WTC11 (cell line): Measurements from ENCODE around the gene EIF3K. TPM values are rescaled to one million over a fixed set of nuclear protein-coding genes. Genes with fewer than 3 reads are reported as not detected.

Source experiments
- ATAC-seq: fragments of 200-7000 bp; cut with Tn5 transposase; 2 replicates; pipeline ENCODE4 v1.10.0; 2021; ENCODE audit warnings: mild to moderate bottlenecking, moderate library complexity
- CTCF ChIA-PET: fragments of 300-600 bp; sonication (Branson Sonifier 250); formaldehyde crosslinking; loops from one replicate; lab custom pipeline; 2021; ENCODE audit warnings: antibody characterized with exemption; lab: Charles Lee
- POLR2A ChIA-PET: fragments of 350-600 bp; sonication (Branson Sonifier 250); formaldehyde crosslinking; loops from one replicate; lab custom pipeline; 2021; ENCODE audit warnings: antibody characterized with exemption; lab: Charles Lee
- DNase-seq: peaks from one replicate; pipeline ENCODE4 v3.0.0; 2021; ENCODE audit warnings: low spot score
- H3K27ac Mint-ChIP-seq: 2 replicates; pipeline ENCODE4 v1.8.0; 2021; ENCODE audit warnings: mixed read lengths
- H3K27me3 Mint-ChIP-seq: 2 replicates; pipeline ENCODE4 v1.8.0; 2021; ENCODE audit warnings: low read depth, mild to moderate bottlenecking, moderate library complexity, mixed read lengths
- H3K36me3 Mint-ChIP-seq: 2 replicates; pipeline ENCODE4 v1.8.0; 2021; ENCODE audit warnings: mixed read lengths
- H3K4me1 Mint-ChIP-seq: 2 replicates; pipeline ENCODE4 v1.8.0; 2022; ENCODE audit warnings: mixed read lengths
- H3K4me3 Mint-ChIP-seq: 2 replicates; pipeline ENCODE4 v1.8.0; 2021; ENCODE audit warnings: mild to moderate bottlenecking, moderate library complexity, mixed read lengths
- H3K9me3 Mint-ChIP-seq: 2 replicates; pipeline ENCODE4 v1.8.0; 2021; ENCODE audit warnings: mixed read lengths
- GTF2I ChIP-seq: fragments of 250-450 bp; sonication (Bioruptor Pico); conservative IDR thresholded peaks from 2 replicates; pipeline ENCODE4 v1.4.0; 2021; ENCODE audit warnings: mild to moderate bottlenecking
- IRF2 ChIP-seq: sonication (generic); formaldehyde crosslinking; IDR thresholded peaks from 2 replicates; pipeline ENCODE4 v1.8.0; 2022; ENCODE audit warnings: low read depth, missing genetic modification reagents, borderline replicate concordance
- KAT7 ChIP-seq: sonication (generic); formaldehyde crosslinking; IDR thresholded peaks from 2 replicates; pipeline ENCODE4 v1.8.1; 2023; ENCODE audit warnings: missing genetic modification reagents, mild to moderate bottlenecking, borderline replicate concordance
- NFYB ChIP-seq: sonication (generic); formaldehyde crosslinking; conservative IDR thresholded peaks from 2 replicates; pipeline ENCODE4 v1.8.0; 2022; ENCODE audit warnings: low read depth, missing genetic modification reagents
- NR2C2 ChIP-seq: sonication (generic); formaldehyde crosslinking; IDR thresholded peaks from 2 replicates; pipeline ENCODE4 v1.8.0; 2022; ENCODE audit warnings: mild to moderate bottlenecking, missing genetic modification reagents
- NR3C1 ChIP-seq: sonication (generic); formaldehyde crosslinking; conservative IDR thresholded peaks from 2 replicates; pipeline ENCODE4 v1.8.1; 2023; ENCODE audit warnings: low read depth, mild to moderate bottlenecking, missing genetic modification reagents
- SMAD4 ChIP-seq: sonication (generic); formaldehyde crosslinking; IDR thresholded peaks from 2 replicates; pipeline ENCODE4 v1.8.0; 2022; ENCODE audit warnings: mild to moderate bottlenecking, missing genetic modification reagents
- ZNF138 ChIP-seq: sonication (generic); formaldehyde crosslinking; conservative IDR thresholded peaks from 2 replicates; pipeline ENCODE4 v1.8.1; 2022; ENCODE audit warnings: mild to moderate bottlenecking, moderate library complexity, missing genetic modification reagents
- ZNF232 ChIP-seq: sonication (generic); formaldehyde crosslinking; IDR thresholded peaks from 2 replicates; pipeline ENCODE4 v1.8.0; 2022; ENCODE audit warnings: mild to moderate bottlenecking, missing genetic modification reagents
- ZNF416 ChIP-seq: fragments of 250-450 bp; sonication (Bioruptor Pico); IDR thresholded peaks from 2 replicates; pipeline ENCODE4 v1.9.0; 2021; ENCODE audit warnings: mild to moderate bottlenecking, inconsistent platforms
- ZNF423 ChIP-seq: fragments of 250-450 bp; sonication (Bioruptor Pico); IDR thresholded peaks from 2 replicates; pipeline ENCODE4 v2.1.2; 2022; ENCODE audit warnings: mild to moderate bottlenecking, moderate library complexity
- total RNA-seq: library from RNA; stranded (reverse); gene quantifications from 3 replicates; pipeline ENCODE4 v1.2.3, GENCODE V29; 2021
- TF ChIP-seq, protein P1 (sequence below): sonication (generic); formaldehyde crosslinking; IDR thresholded peaks from 2 replicates; pipeline ENCODE4 v1.8.1; 2023; ENCODE audit warnings: mild to moderate bottlenecking, moderate library complexity, missing genetic modification reagents
- TF ChIP-seq, protein P2 (sequence below): sonication (generic); formaldehyde crosslinking; IDR thresholded peaks from 2 replicates; pipeline ENCODE4 v1.8.0; 2023; ENCODE audit warnings: missing genetic modification reagents, mild to moderate bottlenecking, borderline replicate concordance
- TF ChIP-seq, protein P3 (sequence below): sonication (generic); formaldehyde crosslinking; conservative IDR thresholded peaks from 2 replicates; pipeline ENCODE4 v1.8.1; 2023; ENCODE audit warnings: mild to moderate bottlenecking, low read depth, missing genetic modification reagents, moderate library complexity
- TF ChIP-seq, protein P4 (sequence below): sonication (generic); formaldehyde crosslinking; IDR thresholded peaks from 2 replicates; pipeline ENCODE4 v1.8.0; 2022; ENCODE audit warnings: mild to moderate bottlenecking, missing genetic modification reagents
- TF ChIP-seq, protein P5 (sequence below): sonication (generic); formaldehyde crosslinking; IDR thresholded peaks from 2 replicates; pipeline ENCODE4 v1.8.0; 2022; ENCODE audit warnings: mild to moderate bottlenecking, missing genetic modification reagents
- TF ChIP-seq, protein P6 (sequence below): sonication (generic); formaldehyde crosslinking; conservative IDR thresholded peaks from 2 replicates; pipeline ENCODE4 v1.8.1; 2022; ENCODE audit warnings: mild to moderate bottlenecking, missing genetic modification reagents

Gene EIF3K
- total RNA-seq, 1 experiment from 2014 or later: 416 TPM

DNA sequence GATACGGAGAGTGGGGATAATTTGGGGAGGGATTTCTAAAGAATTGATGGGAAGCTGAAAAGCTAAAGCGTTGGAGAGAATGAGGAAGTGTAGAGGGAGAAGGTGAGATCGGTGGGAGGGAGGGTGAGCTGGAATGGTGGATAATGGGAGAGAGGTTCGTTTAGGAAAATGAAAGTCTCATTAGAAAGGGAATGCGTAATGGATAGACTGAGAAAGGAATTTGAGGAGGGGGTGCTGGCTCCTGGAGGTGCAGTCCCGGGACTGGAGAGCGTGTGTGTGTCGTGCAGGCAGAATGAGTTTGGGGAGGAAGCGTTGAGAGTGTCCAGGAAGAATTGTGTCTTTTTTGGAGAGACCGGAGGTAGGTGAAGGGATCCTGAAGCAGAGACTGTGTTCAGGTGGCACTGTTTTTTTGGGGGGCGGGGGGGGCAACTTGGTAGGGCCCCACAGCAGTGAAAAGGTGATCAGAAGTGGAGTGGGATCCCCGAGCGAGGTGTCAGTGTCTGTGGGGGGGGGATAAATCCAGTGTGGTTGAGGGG is 29.8 kb downstream of the EIF3K start:
- ATAC-seq: no peak
- Mint-ChIP-seq H3K36me3 (0 out of 2 replicates have a peak, but pooled peaks cover under 1% of the 10 kb centered on the region), H3K4me1 (peaks cover 65% of the 10 kb centered on the region), H3K27me3 (no peaks in the 10 kb centered on the region), H3K4me3 (peak overlapping the region; percentile 94), H3K27ac (peak overlapping the region; percentile 93), H3K9me3 (no peaks in the 10 kb centered on the region)
- TF ChIP-seq, protein P1, sequence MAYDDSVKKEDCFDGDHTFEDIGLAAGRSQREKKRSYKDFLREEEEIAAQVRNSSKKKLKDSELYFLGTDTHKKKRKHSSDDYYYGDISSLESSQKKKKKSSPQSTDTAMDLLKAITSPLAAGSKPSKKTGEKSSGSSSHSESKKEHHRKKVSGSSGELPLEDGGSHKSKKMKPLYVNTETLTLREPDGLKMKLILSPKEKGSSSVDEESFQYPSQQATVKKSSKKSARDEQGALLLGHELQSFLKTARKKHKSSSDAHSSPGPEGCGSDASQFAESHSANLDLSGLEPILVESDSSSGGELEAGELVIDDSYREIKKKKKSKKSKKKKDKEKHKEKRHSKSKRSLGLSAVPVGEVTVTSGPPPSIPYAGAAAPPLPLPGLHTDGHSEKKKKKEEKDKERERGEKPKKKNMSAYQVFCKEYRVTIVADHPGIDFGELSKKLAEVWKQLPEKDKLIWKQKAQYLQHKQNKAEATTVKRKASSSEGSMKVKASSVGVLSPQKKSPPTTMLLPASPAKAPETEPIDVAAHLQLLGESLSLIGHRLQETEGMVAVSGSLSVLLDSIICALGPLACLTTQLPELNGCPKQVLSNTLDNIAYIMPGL (CRISPR knock-in tag): no peak
- TF ChIP-seq KAT7 (CRISPR knock-in tag) (no peak), NR2C2 (CRISPR knock-in tag) (no peak), ZNF232 (no peak), NR3C1 (CRISPR knock-in tag) (no peak), ZNF423 (CRISPR knock-in tag) (no peak), GTF2I (CRISPR knock-in tag) (no peak), SMAD4 (CRISPR knock-in tag) (no peak), ZNF416 (CRISPR knock-in tag) (no peak), NFYB (CRISPR knock-in tag) (no peak), ZNF138 (CRISPR knock-in tag) (no peak), IRF2 (CRISPR knock-in tag) (no peak)
- TF ChIP-seq, protein P2, sequence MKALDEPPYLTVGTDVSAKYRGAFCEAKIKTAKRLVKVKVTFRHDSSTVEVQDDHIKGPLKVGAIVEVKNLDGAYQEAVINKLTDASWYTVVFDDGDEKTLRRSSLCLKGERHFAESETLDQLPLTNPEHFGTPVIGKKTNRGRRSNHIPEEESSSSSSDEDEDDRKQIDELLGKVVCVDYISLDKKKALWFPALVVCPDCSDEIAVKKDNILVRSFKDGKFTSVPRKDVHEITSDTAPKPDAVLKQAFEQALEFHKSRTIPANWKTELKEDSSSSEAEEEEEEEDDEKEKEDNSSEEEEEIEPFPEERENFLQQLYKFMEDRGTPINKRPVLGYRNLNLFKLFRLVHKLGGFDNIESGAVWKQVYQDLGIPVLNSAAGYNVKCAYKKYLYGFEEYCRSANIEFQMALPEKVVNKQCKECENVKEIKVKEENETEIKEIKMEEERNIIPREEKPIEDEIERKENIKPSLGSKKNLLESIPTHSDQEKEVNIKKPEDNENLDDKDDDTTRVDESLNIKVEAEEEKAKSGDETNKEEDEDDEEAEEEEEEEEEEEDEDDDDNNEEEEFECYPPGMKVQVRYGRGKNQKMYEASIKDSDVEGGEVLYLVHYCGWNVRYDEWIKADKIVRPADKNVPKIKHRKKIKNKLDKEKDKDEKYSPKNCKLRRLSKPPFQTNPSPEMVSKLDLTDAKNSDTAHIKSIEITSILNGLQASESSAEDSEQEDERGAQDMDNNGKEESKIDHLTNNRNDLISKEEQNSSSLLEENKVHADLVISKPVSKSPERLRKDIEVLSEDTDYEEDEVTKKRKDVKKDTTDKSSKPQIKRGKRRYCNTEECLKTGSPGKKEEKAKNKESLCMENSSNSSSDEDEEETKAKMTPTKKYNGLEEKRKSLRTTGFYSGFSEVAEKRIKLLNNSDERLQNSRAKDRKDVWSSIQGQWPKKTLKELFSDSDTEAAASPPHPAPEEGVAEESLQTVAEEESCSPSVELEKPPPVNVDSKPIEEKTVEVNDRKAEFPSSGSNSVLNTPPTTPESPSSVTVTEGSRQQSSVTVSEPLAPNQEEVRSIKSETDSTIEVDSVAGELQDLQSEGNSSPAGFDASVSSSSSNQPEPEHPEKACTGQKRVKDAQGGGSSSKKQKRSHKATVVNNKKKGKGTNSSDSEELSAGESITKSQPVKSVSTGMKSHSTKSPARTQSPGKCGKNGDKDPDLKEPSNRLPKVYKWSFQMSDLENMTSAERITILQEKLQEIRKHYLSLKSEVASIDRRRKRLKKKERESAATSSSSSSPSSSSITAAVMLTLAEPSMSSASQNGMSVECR: no peak
- TF ChIP-seq, protein P3, sequence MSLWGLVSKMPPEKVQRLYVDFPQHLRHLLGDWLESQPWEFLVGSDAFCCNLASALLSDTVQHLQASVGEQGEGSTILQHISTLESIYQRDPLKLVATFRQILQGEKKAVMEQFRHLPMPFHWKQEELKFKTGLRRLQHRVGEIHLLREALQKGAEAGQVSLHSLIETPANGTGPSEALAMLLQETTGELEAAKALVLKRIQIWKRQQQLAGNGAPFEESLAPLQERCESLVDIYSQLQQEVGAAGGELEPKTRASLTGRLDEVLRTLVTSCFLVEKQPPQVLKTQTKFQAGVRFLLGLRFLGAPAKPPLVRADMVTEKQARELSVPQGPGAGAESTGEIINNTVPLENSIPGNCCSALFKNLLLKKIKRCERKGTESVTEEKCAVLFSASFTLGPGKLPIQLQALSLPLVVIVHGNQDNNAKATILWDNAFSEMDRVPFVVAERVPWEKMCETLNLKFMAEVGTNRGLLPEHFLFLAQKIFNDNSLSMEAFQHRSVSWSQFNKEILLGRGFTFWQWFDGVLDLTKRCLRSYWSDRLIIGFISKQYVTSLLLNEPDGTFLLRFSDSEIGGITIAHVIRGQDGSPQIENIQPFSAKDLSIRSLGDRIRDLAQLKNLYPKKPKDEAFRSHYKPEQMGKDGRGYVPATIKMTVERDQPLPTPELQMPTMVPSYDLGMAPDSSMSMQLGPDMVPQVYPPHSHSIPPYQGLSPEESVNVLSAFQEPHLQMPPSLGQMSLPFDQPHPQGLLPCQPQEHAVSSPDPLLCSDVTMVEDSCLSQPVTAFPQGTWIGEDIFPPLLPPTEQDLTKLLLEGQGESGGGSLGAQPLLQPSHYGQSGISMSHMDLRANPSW (CRISPR knock-in tag): no peak
- TF ChIP-seq, protein P4, sequence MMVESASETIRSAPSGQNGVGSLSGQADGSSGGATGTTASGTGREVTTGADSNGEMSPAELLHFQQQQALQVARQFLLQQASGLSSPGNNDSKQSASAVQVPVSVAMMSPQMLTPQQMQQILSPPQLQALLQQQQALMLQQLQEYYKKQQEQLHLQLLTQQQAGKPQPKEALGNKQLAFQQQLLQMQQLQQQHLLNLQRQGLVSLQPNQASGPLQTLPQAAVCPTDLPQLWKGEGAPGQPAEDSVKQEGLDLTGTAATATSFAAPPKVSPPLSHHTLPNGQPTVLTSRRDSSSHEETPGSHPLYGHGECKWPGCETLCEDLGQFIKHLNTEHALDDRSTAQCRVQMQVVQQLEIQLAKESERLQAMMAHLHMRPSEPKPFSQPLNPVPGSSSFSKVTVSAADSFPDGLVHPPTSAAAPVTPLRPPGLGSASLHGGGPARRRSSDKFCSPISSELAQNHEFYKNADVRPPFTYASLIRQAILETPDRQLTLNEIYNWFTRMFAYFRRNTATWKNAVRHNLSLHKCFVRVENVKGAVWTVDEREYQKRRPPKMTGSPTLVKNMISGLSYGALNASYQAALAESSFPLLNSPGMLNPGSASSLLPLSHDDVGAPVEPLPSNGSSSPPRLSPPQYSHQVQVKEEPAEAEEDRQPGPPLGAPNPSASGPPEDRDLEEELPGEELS (CRISPR knock-in tag): no peak
- TF ChIP-seq, protein P5, sequence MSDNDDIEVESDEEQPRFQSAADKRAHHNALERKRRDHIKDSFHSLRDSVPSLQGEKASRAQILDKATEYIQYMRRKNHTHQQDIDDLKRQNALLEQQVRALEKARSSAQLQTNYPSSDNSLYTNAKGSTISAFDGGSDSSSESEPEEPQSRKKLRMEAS: no peak
- TF ChIP-seq, protein P6, sequence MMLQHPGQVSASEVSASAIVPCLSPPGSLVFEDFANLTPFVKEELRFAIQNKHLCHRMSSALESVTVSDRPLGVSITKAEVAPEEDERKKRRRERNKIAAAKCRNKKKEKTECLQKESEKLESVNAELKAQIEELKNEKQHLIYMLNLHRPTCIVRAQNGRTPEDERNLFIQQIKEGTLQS: no peak
- no peak for DNase-seq
- ChIA-PET CTCF (interaction anchor here (1.4 to 7.0 kb wide), 6 partner anchors 13 to 281 kb away, joined by 3 to 101 read pairs (median 11); partner anchors contain the start of genes FAM98C, MRPS12 and SARS2), POLR2A (interaction anchor here (0.5 to 4.6 kb wide), 6 partner anchors 14 to 252 kb away, joined by 4 to 44 read pairs (median 16); no protein-coding TSS in a partner anchor)
